A549 (cell line): Measurements from ENCODE around the gene MYO1H.

ENCODE experiments used
- CEBPB ChIP-seq, 2 experiments: fragments of >200 bp in 1 of 2; sonication (Bioruptor Twin) in 1 of 2; formaldehyde crosslinking in 1 of 2; IDR thresholded peaks; 2 replicates each; pipeline ENCODE4 v1.6.1; 2012 to 2016
- CTCF ChIP-seq: fragments of >200 bp; sonication (Bioruptor Twin); formaldehyde crosslinking; IDR thresholded peaks from 3 replicates; pipeline ENCODE4 v1.5.1; 2016
- EHMT2 ChIP-seq: fragments of 200-600 bp; sonication (generic); IDR thresholded peaks from 2 replicates; pipeline ENCODE4 v1.6.1; 2016; ENCODE audit warnings: antibody characterized with exemption, low read depth, mild to moderate bottlenecking, moderate library complexity
- EP300 ChIP-seq, 2 experiments: fragments of >200 bp; sonication (Bioruptor Twin); formaldehyde crosslinking; IDR thresholded peaks; 2 replicates in 1 of 2; 3 replicates in 1 of 2; pipeline ENCODE4 v1.6.1; 2016 to 2017
- NR3C1 ChIP-seq: fragments of >200 bp; sonication (Bioruptor Twin); formaldehyde crosslinking; IDR thresholded peaks from 3 replicates; pipeline ENCODE4 v1.6.1; 2017
- PHF8 ChIP-seq: fragments of 200-600 bp; sonication (generic); IDR thresholded peaks from 2 replicates; pipeline ENCODE4 v1.6.1; 2016; ENCODE audit warnings: low read depth, mild to moderate bottlenecking, antibody characterized with exemption, moderate library complexity, borderline replicate concordance
- POLR2A ChIP-seq: IDR thresholded peaks from 2 replicates; pipeline ENCODE4 v1.6.1; 2012; ENCODE audit warnings: mild to moderate bottlenecking, low read length
- RFX5 ChIP-seq: fragments of 450-650 bp; IDR thresholded peaks from 2 replicates; pipeline ENCODE4 v1.7.1; 2014; ENCODE audit warnings: antibody characterized with exemption, mild to moderate bottlenecking, moderate library complexity
- ZSCAN20 ChIP-seq: fragments of 250-450 bp; sonication (Bioruptor Pico); IDR thresholded peaks from 2 replicates; pipeline ENCODE4 v1.8.0; 2022; ENCODE audit warnings: mild to moderate bottlenecking, moderate library complexity

GRCh38 chr12:109302358-109302757 lies 45.3 kb upstream of the MYO1H start:
- TF ChIP-seq CTCF (no peak; the same call in 2 of the 3 replicates), POLR2A (no peak), EP300 (IDR thresholded peaks at IDR 0.05) (no peak), CEBPB (IDR thresholded peaks at IDR 0.05) (no peak), EHMT2 (no peak), RFX5 (no peak), NR3C1 (no peak), ZSCAN20 (CRISPR knock-in tag) (no peak), PHF8 (no peak)
